GM18867 (cell line): Measurements from ENCODE around the gene C16orf74.
A peak's percentile ranks its signal among the peaks of the same experiment; 100 is the strongest.

Experiments
- ATAC-seq: cut with Tn5 transposase; IDR thresholded peaks from one replicate; pipeline ENCODE4 v1.9.1; 2021; ENCODE audit warnings: mild to moderate bottlenecking, moderate library complexity; ENCODE audit not compliant: unreplicated experiment

The C16orf74 gene

GRCh38 chr16:85676466-85676865, 74.4 kb downstream of the C16orf74 start:
- ATAC-seq, result no peak

DNA sequence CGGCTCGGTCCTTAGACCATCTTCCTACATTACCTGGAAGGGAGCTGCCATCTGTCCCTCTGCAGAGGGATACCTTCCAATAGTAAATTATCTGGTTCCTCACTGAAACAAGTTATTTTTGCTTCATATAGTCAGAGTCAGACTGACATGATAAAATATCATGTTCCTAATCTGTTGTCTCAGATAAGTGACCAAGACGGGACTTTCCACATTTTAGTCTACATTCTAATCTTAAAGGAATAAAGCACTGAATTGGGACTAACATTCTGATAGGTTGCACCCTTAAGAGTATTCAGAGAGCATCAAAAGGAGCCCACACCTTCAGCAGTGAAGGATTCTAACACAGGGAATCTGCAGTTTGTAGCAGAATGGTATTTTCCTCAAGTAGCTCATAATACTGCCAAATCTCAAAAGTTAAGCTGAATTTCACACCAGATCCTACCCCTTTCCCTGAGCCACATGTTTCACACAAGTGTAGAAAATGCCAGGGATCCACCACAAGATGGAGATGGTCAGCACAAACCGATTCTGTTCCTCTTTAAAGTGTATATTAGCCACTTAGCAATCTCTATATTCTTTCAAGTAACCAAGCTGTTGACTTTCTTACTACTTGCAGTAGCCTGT, 75.5 kb downstream of the C16orf74 start:
- ATAC-seq, result no peak

- ATAC-seq, result peak; percentile 70
Observed at GRCh38 chr16:85674828-85675227, 76.1 kb downstream of the C16orf74 start.

DNA sequence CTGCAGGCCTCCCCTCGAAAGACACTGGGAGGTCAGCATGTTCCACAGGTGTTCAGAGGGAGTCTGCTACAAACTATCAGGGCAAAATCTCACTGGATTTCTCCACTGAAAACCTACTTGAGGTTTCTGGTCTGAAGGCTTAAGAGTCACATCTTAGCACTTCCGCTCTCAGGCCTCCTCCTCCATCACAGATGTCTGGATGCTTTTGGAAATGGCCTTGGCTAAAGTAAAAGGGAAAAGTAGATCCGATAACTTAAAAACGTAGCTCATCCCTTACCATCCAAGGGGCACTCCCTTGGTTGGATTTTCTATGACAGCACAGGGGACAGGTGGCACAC, 76.5 kb downstream of the C16orf74 start:
- no peak for ATAC-seq

- no peak for ATAC-seq
Observed at GRCh38 chr16:85673529-85674417, 77.1 kb downstream of the C16orf74 start.

DNA sequence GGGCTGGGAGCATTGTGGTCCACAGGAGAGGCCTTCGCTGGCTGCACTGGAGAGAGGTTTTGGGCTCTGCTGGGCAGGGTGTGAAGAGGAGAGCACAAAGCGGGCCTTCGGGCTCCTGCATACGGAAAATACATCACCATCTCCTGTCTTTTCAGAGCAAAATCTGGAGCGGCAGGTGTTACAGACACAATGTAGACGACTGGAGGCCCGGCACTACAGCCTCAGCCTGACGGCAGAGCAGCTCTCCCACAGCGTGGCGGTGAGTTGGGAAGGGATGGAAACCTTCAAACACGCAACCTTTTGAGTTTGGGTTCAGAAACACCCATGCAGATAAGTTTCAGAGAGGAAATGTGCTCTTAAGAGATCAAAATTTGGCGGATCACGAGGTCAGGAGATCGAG, 80.1 kb downstream of the C16orf74 start:
- no peak for ATAC-seq

DNA sequence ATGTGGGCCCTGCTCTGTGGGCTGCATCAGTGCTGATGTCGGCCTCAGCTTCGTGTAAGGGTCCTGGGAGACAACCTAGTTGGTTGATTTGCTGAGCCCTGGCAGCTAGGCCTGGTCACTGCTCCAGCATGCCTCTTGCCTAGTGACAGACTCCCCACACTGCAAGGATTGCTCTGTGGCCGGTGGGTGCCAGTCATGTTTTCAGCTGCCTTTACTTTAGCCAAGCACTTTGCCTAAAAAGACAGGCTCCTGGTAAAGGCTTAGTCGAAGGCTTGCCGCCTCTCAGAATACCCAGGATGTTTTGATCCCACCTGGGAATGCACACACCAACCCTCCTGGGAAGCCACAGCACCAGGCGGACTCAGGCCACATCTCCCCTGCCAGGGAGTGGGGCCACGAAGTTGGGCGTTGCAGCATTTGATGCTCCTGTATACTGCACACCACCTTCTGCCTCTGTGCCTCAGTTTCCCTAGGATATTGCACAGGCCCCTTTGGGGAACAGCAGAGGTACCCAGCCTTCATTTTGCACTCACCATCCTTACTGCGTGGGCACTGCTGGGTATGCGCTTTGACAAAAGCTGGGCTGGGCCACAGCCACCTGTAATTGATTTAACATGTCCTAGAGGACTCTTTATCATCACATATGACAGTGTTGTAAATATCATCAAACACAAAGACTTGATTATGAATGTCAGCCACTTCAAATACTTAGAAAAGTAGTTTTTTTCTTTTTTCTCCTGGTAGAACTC, 82.0 kb downstream of the C16orf74 start:
- no peak for ATAC-seq

GRCh38 chr16:85667841-85668413, 83.0 kb downstream of the C16orf74 start:
- ATAC-seq, result no peak

GRCh38 chr16:85667261-85667660, 83.6 kb downstream of the C16orf74 start:
- ATAC-seq, result no peak

DNA sequence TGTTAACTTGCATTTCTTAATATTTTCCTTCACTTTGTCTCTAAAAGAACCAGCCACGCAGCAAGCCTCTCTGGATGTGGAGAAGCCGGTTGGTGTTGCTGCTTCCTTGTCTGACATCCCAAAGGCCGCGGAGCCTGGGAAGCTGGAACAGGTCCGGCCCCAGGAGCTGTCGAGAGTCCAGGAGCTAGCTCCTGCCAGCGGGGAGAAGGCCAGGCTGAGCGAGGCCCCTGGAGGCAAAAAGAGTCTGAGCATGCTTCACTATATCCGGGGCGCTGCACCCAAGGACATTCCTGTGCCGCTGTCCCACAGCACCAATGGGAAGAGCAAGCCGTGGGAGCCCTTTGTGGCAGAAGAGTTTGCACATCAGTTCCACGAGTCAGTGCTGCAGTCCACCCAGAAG, 85.0 kb downstream of the C16orf74 start:
- ATAC-seq, result no peak

GRCh38 chr16:85665373-85665740, 85.5 kb downstream of the C16orf74 start:
- no peak for ATAC-seq

- no peak for ATAC-seq
Observed at GRCh38 chr16:85664580-85665372, 86.1 kb downstream of the C16orf74 start.

- ATAC-seq, result no peak
Observed at GRCh38 chr16:85663891-85664321, 87.0 kb downstream of the C16orf74 start.

DNA sequence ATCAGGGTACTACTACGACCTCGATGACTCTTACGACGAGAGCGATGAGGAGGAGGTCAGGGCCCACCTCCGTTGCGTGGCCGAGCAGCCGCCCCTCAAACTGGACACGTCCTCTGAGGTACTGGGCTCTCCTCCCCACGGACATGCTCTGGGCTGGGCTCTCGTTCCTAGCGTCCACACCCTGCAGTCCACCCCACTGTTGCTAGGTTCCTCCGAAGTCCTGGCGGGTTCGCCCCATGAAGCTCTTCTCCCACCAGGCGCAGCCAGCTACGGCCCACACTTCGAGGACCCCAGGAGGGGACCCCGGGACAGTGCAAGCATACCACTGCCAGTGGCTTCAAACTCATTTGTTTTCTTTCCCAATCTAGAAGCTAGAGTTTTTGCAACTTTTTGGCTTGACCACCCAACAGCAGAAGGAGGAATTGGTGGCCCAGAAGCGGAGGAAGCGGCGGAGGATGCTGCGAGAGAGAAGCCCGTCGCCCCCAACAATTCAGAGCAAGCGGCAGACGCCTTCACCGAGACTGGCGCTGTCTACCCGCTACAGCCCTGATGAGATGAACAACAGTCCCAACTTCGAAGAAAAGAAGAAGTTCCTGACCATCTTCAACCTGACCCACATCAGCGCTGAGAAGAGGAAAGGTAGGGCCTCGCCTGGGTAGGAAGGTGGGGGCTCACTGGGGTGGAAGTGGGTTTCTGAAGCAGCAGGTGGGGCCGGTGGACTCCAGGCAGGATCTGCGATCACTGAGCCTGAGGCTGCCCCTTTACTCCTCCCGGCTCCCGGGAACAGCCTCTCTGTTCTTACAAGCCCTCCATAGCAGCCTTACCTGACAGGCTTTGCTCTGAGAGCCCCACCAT, 87.7 kb downstream of the C16orf74 start:
- ATAC-seq, result no peak

DNA sequence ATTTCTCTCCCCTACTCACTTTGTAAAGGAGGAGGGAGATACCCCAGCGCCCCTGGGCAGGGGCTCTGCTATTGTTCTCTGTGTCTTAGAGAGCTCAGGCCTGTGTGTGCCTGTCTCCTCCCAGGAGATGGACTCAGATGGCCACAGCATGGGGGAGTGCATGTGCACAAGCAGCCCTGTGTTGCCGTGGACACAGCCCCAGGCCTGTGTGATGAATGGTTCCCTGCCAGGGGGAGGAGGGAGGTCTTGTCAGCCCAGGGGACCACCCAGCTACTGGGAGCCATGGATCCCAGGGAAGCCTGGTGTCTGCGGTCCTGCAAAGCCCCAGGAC, 88.4 kb downstream of the C16orf74 start:
- no peak for ATAC-seq

DNA sequence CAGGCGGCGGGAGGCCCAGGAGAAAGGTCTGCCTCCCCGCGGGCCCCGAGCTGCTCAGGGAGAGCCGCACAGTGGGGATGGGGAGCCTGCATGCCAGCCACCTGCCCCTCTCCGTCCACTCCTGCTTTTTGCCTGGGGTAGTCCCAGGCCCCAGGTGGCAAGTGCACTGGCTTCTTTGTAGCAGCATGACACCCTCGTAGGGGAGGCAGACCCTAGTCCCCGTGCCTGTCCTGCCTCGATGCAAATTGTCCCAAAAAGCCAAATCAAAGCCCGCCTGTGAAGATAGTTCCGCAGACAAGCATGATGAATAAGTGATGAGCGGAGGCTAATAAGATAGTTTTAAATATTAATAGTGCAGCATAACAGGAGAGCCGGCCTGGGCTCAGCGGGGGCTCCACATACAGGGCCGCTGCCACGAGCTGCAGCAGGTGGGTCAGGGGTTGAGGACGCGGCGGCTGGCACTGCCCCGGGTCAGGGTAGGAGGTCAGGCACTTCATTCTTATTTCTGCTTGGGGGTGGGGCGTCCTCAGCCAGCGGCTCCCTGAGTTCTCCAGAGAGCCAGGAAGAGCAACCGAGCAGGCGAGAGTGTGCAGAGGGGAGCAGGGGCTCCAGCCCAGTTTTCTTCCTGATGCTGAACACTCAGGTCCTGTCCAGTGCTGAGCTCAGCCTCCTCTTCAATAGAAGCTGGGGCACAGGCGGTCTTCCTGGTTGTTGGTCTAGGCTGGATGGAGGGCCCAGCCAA, 89.0 kb downstream of the C16orf74 start:
- ATAC-seq, result no peak

- ATAC-seq, result no peak
Observed at GRCh38 chr16:85660843-85661739, 89.8 kb downstream of the C16orf74 start.
